ENCODE data around the gene GALNT17.

DNA sequence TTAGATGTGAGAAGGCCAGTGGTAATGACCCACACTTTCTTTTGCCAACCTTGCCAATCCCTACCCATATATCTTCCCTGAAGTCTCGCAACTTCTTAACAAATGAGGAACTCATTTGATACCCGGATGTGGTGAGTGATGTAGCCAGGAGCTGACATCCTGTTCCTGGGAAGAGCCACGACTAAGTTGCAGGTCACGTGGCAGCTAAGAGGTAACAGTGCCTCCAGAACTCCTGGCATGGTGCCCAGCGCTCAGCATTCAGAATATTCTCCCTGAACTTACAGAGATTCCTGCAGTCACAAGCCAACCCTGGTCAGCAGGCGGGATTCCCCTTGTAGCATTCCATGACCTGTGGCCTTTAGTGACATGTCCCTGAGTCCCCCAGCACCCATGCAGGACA is 282.5 kb downstream of the GALNT17 start:
- TF ChIP-seq POLR2A (IDR thresholded peaks at IDR 0.05; ENCODE audit: low read depth, low read length) (no peak), POLR2AphosphoS5 (IDR thresholded peaks at IDR 0.05; ENCODE audit: low read depth, low read length) (no peak)

Measured in GM12892 (cell line).